Heart right ventricle (tissue), 16 donors: ENCODE data around the gene TNS1. TPM values are rescaled to one million over a fixed set of nuclear protein-coding genes. Genes with fewer than 3 reads are reported as not detected.
A peak's percentile ranks its signal among the peaks of the same experiment; 100 is the strongest.

Source experiments
- ATAC-seq, 8 donors: fragments of 200-7000 bp; cut with Tn5 transposase; one replicate each; pipeline ENCODE4 v1.9.1; 2020; ENCODE audit warnings: mild to moderate bottlenecking in 8 of 8, moderate library complexity in 8 of 8, moderate number of reproducible peaks in 1 of 8
- DNase-seq, 2 donors: peaks; one replicate each; pipeline ENCODE4 v3.0.0-alpha.2; 2020
- H3K27ac ChIP-seq, 10 donors: fragments of 200-600 bp; sonication (generic) in 2 of 10; one replicate each; pipeline versions ENCODE4 v1.5.0 to v1.8.0; 2020 to 2022; ENCODE audit warnings: mild to moderate bottlenecking in 3 of 10
- H3K27me3 ChIP-seq, 7 donors: fragments of 200-600 bp; one replicate each; pipeline ENCODE4 v1.8.0; 2021 to 2022; ENCODE audit warnings: mild to moderate bottlenecking in 2 of 7
- H3K36me3 ChIP-seq, 9 donors: fragments of 200-600 bp; sonication (generic) in 1 of 9; one replicate each; pipeline versions ENCODE4 v1.5.0 to v1.8.0; 2020 to 2022; ENCODE audit warnings: mild to moderate bottlenecking in 2 of 9
- H3K4me1 ChIP-seq, 9 donors: fragments of 200-600 bp; sonication (generic) in 1 of 9; one replicate each; pipeline versions ENCODE4 v1.5.0 to v1.8.0; 2020 to 2022; ENCODE audit warnings: mild to moderate bottlenecking in 4 of 9
- H3K4me3 ChIP-seq, 10 donors: fragments of 200-600 bp; sonication (generic) in 2 of 10; one replicate each; pipeline versions ENCODE4 v1.5.0 to v1.8.0; 2020 to 2022; ENCODE audit warnings: mild to moderate bottlenecking in 7 of 10, moderate library complexity in 2 of 10
- H3K9me3 ChIP-seq, 11 donors: fragments of 200-600 bp in 10 of 11; sonication (generic) in 2 of 11; one replicate each; pipeline versions ENCODE4 v1.5.0 to v1.8.0; 2013 to 2022; ENCODE audit warnings: mild to moderate bottlenecking in 2 of 11, control low read depth in 1 of 11, moderate library complexity in 1 of 11
- CTCF ChIP-seq, 9 donors: fragments of 200-600 bp; sonication (generic) in 2 of 9; IDR thresholded peaks; one replicate each; pipeline versions ENCODE4 v1.5.0 to v1.8.0; 2021 to 2022; ENCODE audit warnings: antibody characterized with exemption in 9 of 9, mild to moderate bottlenecking in 5 of 9, moderate library complexity in 1 of 9
- WGBS, 2 donors: extraction: QIAGEN DNeasy Blood & Tissue Kit; methylation state at CpG; one replicate each; pipeline ENCODE4 v1.1.7; 2013; ENCODE audit warnings: inconsistent platforms in 1 of 2; 5-methylcytosine and 5-hydroxymethylcytosine counted together
- intact Hi-C, 10 donors: fragments of 100-400 bp; cut with DNase I; formaldehyde crosslinking; loops; one replicate each; pipeline versions ENCODE4 v1.11.1 to v1.14.2; 2022
- polyA plus RNA-seq, 2 donors: library from polyadenylated mRNA; stranded (reverse); fragments of 200-250 nt; gene quantifications; one replicate each; pipeline ENCODE4 v1.2.3, GENCODE V29; 2013
- total RNA-seq, 10 donors: library from RNA; stranded (reverse); fragmentation: NEBNext Ultra II Directional in 3 of 10; extraction: Animal tissue kit (Norgen Biotek cat#: 25700) in 3 of 10; gene quantifications; one replicate each; pipeline versions ENCODE4 v1.2.1 to v1.2.4, GENCODE V29; 2021 to 2023
- donor health status: Arrhythmogenic right ventricular cardiomyopathy.
- donor health status: ischemic (EF 13 %, LVEDD 7.1; RV severe dilation, severe dysfunction).
- donor health status: healthy with polysubstance abuse.
- donor health status: DM: no; HTN: yes; CAD: no.
- donor health status: DM: no; HTN: no; CAD: no.
- donor health status: ischemic (EF 25% LVEDD 6.9; RV normal size, moderate dysfunction).
- donor health status: ischemic (EF 25% LVEDD 5.7; RV mildly dilated, moderate dysfunction).
- donor health status: healthy.
- donor health status: DM: yes; HTN: yes; CAD: no.
- donor health status: Ischemic cardiomyopathy.
- donor health status: ischemic (EF 35%, LVEDD 5.7; RV mildly dilated, moderate dysfunction).
- donor health status: nonischemic (EF 11% LVEDD 7.7; RV severe dilation, severe dysfunction).
- donor health status: DM: yes; HTN: yes; CAD: no.
- donor health status: PGD.
- donor health status: ischemic (EF 29% LVEDD 5.4; RV normal size, mild dysfunction).
- donor health status: nonischemic (EF 23%, LVEDD 6.1; RV moderate dilation, normal function).

TNS1 gene
- total and polyA plus RNA-seq, 12 donors: 64.6 to 844 (median 731) TPM

DNA sequence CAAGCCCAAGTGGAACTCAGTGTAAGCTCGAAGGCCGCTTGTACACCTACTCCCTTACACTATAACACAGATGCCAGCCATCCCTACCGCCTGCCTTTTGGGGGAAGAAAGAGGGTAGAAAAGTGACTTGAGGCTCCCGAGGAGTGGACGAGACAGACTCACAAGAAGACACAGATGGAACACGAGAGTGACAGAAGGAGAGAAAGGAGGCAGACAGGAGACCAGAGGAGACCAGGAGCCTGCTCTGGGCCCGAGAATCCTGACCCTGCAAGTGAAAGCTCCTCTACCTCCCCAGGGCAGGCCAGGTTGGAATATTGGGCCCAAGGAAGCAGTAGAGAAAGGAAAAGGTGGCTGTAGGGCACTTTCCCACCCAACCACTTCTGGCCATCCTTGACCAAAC lies 23.4 kb upstream of the TNS1 start:
- H3K27ac ChIP-seq: peak overlapping the region in 6 of 10 donors; percentile 1 to 87 (median 26)
- no peak for DNase-seq

GRCh38 chr2:218024871-218025270 lies 22.1 kb upstream of the TNS1 start:
- no peaks in the 10 kb centered on the region for H3K9me3 ChIP-seq
- no peak overlapping the region for H3K4me3 ChIP-seq
- H3K27ac ChIP-seq: peak overlapping the region in 7 of 10 donors; percentile 9 to 87 (median 80)
- H3K36me3 ChIP-seq: no peaks in the 10 kb centered on the region
- H3K4me1 ChIP-seq: peaks cover 5 to 91% (median 45%) of the 10 kb centered on the region in 9 donors
- H3K27me3 ChIP-seq: no peaks in the 10 kb centered on the region
- intact Hi-C loops: no loop called here
- ATAC-seq: no peak
- TF ChIP-seq CTCF (IDR thresholded peaks at IDR 0.05): no peak
- no peak for DNase-seq
- 96 to 97% methylated on average over 2 of the region's 2 CpGs for WGBS, 2 donors

More for the DNA sequence above, 23.4 kb upstream of the TNS1 start:
- no peak for TF ChIP-seq CTCF (IDR thresholded peaks at IDR 0.05)
- H3K27me3 ChIP-seq: no peaks in the 10 kb centered on the region
- no peak overlapping the region for H3K4me3 ChIP-seq
- H3K4me1 ChIP-seq: peaks cover 7 to 81% (median 43%) of the 10 kb centered on the region in 9 donors
- intact Hi-C loops: no loop called here
- no peak for ATAC-seq
- WGBS, 2 donors: 95 to 96% methylated on average over 7 of the region's 7 CpGs
- H3K36me3 ChIP-seq: no peaks in the 10 kb centered on the region
- H3K9me3 ChIP-seq: no peaks in the 10 kb centered on the region

GRCh38 chr2:218024336-218024735 lies 21.5 kb upstream of the TNS1 start:
- intact Hi-C loops: no loop called here
- no peaks in the 10 kb centered on the region for H3K36me3 ChIP-seq
- ATAC-seq: peak; percentile 39 to 71 (median 60)
- no peak for TF ChIP-seq CTCF (IDR thresholded peaks at IDR 0.05)
- H3K4me3 ChIP-seq: no peak overlapping the region
- H3K9me3 ChIP-seq: no peaks in the 10 kb centered on the region
- peaks cover 5 to 90% (median 39%) of the 10 kb centered on the region in 9 donors for H3K4me1 ChIP-seq
- H3K27me3 ChIP-seq: no peaks in the 10 kb centered on the region
- H3K27ac ChIP-seq: peak overlapping the region in 7 of 10 donors; percentile 9 to 87 (median 80)
- WGBS, 2 donors: 33 to 56% methylated on average over 2 of the region's 2 CpGs
- DNase-seq: no peak

DNA sequence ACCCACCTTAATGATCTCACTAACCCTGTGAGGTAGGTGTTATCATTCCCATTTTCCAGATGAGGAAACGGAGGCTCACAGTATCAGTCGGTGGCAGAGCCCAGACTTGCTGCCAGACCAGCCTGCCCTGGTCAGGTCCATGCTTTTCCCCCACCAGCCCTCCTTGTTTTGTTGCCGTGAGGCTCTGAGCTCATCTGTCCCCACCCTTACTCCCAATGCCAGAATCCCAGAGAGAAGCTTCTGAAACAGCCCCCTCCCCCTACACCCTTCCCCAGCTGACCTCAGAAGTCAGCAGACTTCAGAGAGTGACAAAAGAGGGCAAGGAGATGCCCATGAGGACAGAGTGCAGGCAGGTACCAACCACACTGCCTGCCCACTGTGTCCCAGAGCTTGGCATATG lies 20.8 kb upstream of the TNS1 start:
- no peak for DNase-seq
- Histone ChIP-seq H3K27ac (peak overlapping the region in 6 of 10 donors; percentile 48 to 87 (median 82)), H3K4me3 (no peak overlapping the region), H3K27me3 (no peaks in the 10 kb centered on the region), H3K9me3 (no peaks in the 10 kb centered on the region), H3K4me1 (peaks cover 8 to 90% (median 32%) of the 10 kb centered on the region in 9 donors), H3K36me3 (no peaks in the 10 kb centered on the region)
- WGBS, 2 donors: 75 to 79% methylated on average over 3 of the region's 3 CpGs
- ATAC-seq: no peak
- intact Hi-C loops: no loop called here
- TF ChIP-seq CTCF (IDR thresholded peaks at IDR 0.05): no peak
